Esophagus muscularis mucosa (tissue), 3 donors: Measurements from ENCODE around the gene ATP5ME.

Source experiments
- POLR2A ChIP-seq: fragments of 450-650 bp; IDR thresholded peaks from one replicate; pipeline ENCODE4 v1.6.1; 2017; ENCODE audit warnings: antibody characterized with exemption, moderate library complexity, mild to moderate bottlenecking, low read depth
- TF ChIP-seq, protein P1 (sequence below), 3 experiments: fragments of 200-600 bp in 2 of 3; fragments of 450-650 bp in 1 of 3; sonication (generic) in 2 of 3; IDR thresholded peaks; one replicate each; pipeline ENCODE4 v1.5.1; 2017 to 2019; ENCODE audit warnings: antibody characterized with exemption in 3 of 3, mild to moderate bottlenecking in 2 of 3, moderate library complexity in 1 of 3

DNA sequence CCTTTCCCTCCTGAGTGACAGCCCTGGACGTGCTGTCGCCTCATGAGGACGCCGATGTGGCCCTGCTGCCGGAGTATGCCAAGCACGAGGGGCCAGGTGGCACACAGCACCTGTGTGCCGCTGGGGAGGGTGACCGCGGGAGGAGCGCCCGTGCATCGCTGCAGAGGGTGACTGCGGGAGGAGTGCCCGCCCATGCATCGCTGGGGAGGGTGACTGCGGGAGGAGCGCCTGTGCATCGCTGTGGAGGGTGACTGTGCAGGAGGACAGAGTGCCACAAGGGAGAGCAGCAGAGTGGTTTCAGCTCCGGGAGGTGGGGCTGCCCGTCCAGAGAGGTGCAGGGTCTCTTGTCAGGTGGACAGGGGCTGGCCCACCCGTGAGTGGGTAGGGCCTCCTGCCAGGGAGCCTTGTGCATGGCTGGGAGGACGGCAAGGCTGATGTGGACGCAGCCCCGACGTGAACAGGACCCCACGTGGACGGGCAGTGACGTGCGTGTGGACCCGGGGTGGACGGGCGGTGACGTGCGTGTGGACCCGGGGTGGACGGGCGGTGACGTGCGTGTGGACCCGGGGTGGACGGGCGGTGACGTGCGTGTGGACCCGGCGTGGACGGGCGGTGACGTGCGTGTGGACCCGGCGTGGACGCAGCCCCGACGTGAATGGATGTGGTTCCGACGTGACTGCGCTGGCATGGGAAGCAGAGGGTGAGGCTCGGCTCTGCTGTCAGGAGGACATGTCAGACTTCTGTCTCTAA lies 46.2 kb upstream of the ATP5ME start:
- TF ChIP-seq, protein P1, sequence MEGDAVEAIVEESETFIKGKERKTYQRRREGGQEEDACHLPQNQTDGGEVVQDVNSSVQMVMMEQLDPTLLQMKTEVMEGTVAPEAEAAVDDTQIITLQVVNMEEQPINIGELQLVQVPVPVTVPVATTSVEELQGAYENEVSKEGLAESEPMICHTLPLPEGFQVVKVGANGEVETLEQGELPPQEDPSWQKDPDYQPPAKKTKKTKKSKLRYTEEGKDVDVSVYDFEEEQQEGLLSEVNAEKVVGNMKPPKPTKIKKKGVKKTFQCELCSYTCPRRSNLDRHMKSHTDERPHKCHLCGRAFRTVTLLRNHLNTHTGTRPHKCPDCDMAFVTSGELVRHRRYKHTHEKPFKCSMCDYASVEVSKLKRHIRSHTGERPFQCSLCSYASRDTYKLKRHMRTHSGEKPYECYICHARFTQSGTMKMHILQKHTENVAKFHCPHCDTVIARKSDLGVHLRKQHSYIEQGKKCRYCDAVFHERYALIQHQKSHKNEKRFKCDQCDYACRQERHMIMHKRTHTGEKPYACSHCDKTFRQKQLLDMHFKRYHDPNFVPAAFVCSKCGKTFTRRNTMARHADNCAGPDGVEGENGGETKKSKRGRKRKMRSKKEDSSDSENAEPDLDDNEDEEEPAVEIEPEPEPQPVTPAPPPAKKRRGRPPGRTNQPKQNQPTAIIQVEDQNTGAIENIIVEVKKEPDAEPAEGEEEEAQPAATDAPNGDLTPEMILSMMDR (IDR thresholded peaks at IDR 0.05): no peak
- TF ChIP-seq POLR2A: no peak
